ENCODE results near the gene CES4A. TPM values are rescaled to one million over a fixed set of nuclear protein-coding genes. Genes with fewer than 3 reads are reported as not detected.

CES4A gene
- total and polyA plus RNA-seq, 4 experiments from 2014 or later = 4.1 to 21.9 (median 16.0) TPM

DNA sequence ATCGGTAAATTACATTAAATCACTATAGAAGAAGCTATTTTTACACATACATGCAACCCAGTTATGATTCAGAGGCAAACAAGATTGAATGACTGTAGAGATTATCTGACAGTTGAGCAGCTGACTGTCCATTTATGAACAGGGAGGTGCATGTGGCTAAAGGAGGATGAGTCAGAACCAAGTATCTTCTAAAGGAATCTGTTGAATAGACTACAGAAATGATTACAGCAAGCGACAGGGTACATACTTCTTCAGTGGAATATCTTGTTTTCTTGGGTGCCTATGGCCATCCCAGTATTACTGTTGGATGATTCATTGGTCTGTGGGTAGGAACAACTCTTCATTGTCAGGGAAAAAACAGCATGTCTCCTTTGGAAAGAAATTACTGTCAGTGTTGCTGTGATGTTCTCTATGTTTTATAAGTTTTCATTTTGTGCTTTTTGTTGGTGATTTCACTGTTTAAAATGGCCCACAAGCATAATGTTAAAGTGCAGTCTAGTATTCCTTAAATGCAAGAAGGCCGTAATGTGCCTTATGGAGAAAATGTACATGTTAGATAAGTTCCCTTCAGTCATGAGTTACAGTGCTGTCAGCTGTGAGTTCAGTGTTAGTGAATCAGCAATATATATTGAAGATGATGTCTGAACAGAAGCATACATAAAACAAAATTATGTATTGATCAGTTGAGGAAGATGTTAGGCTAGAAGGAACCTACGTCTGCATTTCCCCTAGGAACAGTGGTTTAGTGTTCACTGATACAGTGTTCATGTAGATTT, 67.5 kb downstream of the CES4A start:
- intact Hi-C loops (cut with micrococcal nuclease) = no loop called here
- no peaks in the 10 kb centered on the region for H3K36me3 ChIP-seq (ENCODE audit: insufficient read depth, low read length)
- H3K4me3 Mint-ChIP-seq = peak overlapping the region in 4 of 8 donors; percentile 17 to 63 (median 27)
- H3K27ac ChIP-seq (ENCODE audit: low read depth, low read length) = no peak overlapping the region
- CTCF ChIA-PET (ENCODE audit: partially characterized antibody) = interaction anchor here (0.8 kb wide), 1 partner anchor 37 kb away, joined by 3 read pairs; no protein-coding TSS in a partner anchor
- H3K27me3 Mint-ChIP-seq = no peaks in the 10 kb centered on the region
- no peak overlapping the region for H3K4me3 ChIP-seq (ENCODE audit: low read length in 2 of 2)
- POLR2A ChIA-PET (ENCODE audit: partially characterized antibody) = no interaction called here
- H3K27me3 ChIP-seq (ENCODE audit: insufficient read depth, low read length) = no peaks in the 10 kb centered on the region
- no peaks in the 10 kb centered on the region for H3K9me3 ChIP-seq (ENCODE audit: control insufficient read depth in 1 of 2, low read length in 2 of 2)
- H3K9me3 Mint-ChIP-seq = no peaks in the 10 kb centered on the region
- H3K27ac Mint-ChIP-seq = peak overlapping the region; percentile 4 to 89 (median 72)
- peaks cover 12 to 20% of the 10 kb centered on the region in 2 donors for H3K36me3 Mint-ChIP-seq
- peaks cover 50% of the 10 kb centered on the region for H3K4me1 ChIP-seq (ENCODE audit: insufficient read depth, low read length)
- peaks cover 41 to 61% (median 50%) of the 10 kb centered on the region in 4 donors for H3K4me1 Mint-ChIP-seq
- no peak for DNase-seq

Other genes with a start within 250 kb of the CES4A start
- gene DYNC1LI2, start 237.0 kb upstream of the CES4A start, total RNA-seq = 10 to 100 TPM; 73.2 to 78.1 TPM
- gene DYNC1LI2, start 237.0 kb upstream of the CES4A start, polyA plus RNA-seq = 10 to 100 TPM; 16.0 to 32.9 TPM
- 1 to 10 TPM in 1 of 2 experiments, under 1 TPM in 1; 0.83 to 1.1 TPM for gene TERB1, start 187.0 kb upstream of the CES4A start, total RNA-seq
- gene TERB1, start 187.0 kb upstream of the CES4A start, polyA plus RNA-seq = not detected
- gene NAE1, start 157.6 kb upstream of the CES4A start, total RNA-seq = 10 to 100 TPM; 93.8 to 95.3 TPM
- gene NAE1, start 157.6 kb upstream of the CES4A start, polyA plus RNA-seq = 100 to 1,000 TPM in 1 of 2 donors, 10 to 100 TPM in 1; 70.4 to 101 TPM
- gene CA7, start 144.2 kb upstream of the CES4A start, total RNA-seq = not detected
- not detected for gene CA7, start 144.2 kb upstream of the CES4A start, polyA plus RNA-seq
- 10 to 100 TPM; 16.3 to 19.3 TPM for gene PDP2, start 108.1 kb upstream of the CES4A start, total RNA-seq
- gene PDP2, start 108.1 kb upstream of the CES4A start, polyA plus RNA-seq = 1 to 10 TPM; 2.4 to 4.0 TPM
- not detected for gene CDH16, start 69.7 kb upstream of the CES4A start, total RNA-seq
- gene CDH16, start 69.7 kb upstream of the CES4A start, polyA plus RNA-seq = not detected
- gene RRAD, start 63.1 kb upstream of the CES4A start, total RNA-seq = under 1 TPM; 0.29 to 0.58 TPM
- not detected for gene RRAD, start 63.1 kb upstream of the CES4A start, polyA plus RNA-seq
- gene CIAO2B, start 54.2 kb upstream of the CES4A start, total RNA-seq = 10 to 100 TPM; 72.7 to 75.0 TPM
- gene CIAO2B, start 54.2 kb upstream of the CES4A start, polyA plus RNA-seq = 100 to 1,000 TPM; 128 to 150 TPM
- 10 to 100 TPM; 46.5 to 51.0 TPM for gene CES2, start 53.1 kb upstream of the CES4A start, total RNA-seq
- gene CES2, start 53.1 kb upstream of the CES4A start, polyA plus RNA-seq = 10 to 100 TPM; 25.4 to 30.4 TPM
- gene CES3, start 27.3 kb upstream of the CES4A start, total RNA-seq = under 1 TPM; 0.32 to 0.61 TPM
- not detected for gene CES3, start 27.3 kb upstream of the CES4A start, polyA plus RNA-seq
- gene CBFB, start 40.6 kb downstream of the CES4A start, total RNA-seq = 100 to 1,000 TPM; 112 TPM
- gene CBFB, start 40.6 kb downstream of the CES4A start, polyA plus RNA-seq = 100 to 1,000 TPM; 102 to 108 TPM
- 10 to 100 TPM; 22.2 to 22.7 TPM for gene PHAF1, start 121.4 kb downstream of the CES4A start, total RNA-seq
- gene PHAF1, start 121.4 kb downstream of the CES4A start, polyA plus RNA-seq = 10 to 100 TPM in 1 of 2 donors, 1 to 10 TPM in 1; 7.5 to 16.1 TPM
- 10 to 100 TPM; 10.0 to 10.4 TPM for gene B3GNT9, start 162.4 kb downstream of the CES4A start, total RNA-seq
- gene B3GNT9, start 162.4 kb downstream of the CES4A start, polyA plus RNA-seq = 10 to 100 TPM; 10.0 to 11.8 TPM
- 100 to 1,000 TPM; 161 to 173 TPM for gene TRADD, start 171.3 kb downstream of the CES4A start, total RNA-seq
- gene TRADD, start 171.3 kb downstream of the CES4A start, polyA plus RNA-seq = 100 to 1,000 TPM; 221 to 285 TPM
- 10 to 100 TPM; 69.9 to 76.2 TPM for gene FBXL8, start 171.4 kb downstream of the CES4A start, total RNA-seq
- gene FBXL8, start 171.4 kb downstream of the CES4A start, polyA plus RNA-seq = 10 to 100 TPM; 19.2 to 26.5 TPM
- gene HSF4, start 176.2 kb downstream of the CES4A start, total RNA-seq = 10 to 100 TPM; 93.6 to 98.7 TPM
- under 1 TPM in 1 of 2 donors, not detected in 1; 0.37 TPM for gene HSF4, start 176.2 kb downstream of the CES4A start, polyA plus RNA-seq
- gene NOL3, start 181.9 kb downstream of the CES4A start, total RNA-seq = 10 to 100 TPM in 1 of 2 experiments, 1 to 10 TPM in 1; 9.6 to 12.5 TPM
- 1 to 10 TPM; 1.3 to 1.7 TPM for gene NOL3, start 181.9 kb downstream of the CES4A start, polyA plus RNA-seq
- gene MATCAP1, start 195.4 kb downstream of the CES4A start, total RNA-seq = 1 to 10 TPM; 8.6 to 9.0 TPM
- gene MATCAP1, start 195.4 kb downstream of the CES4A start, polyA plus RNA-seq = 1 to 10 TPM; 1.8 to 3.0 TPM
- not detected for gene EXOC3L1, start 201.5 kb downstream of the CES4A start, total RNA-seq
- under 1 TPM in 1 of 2 donors, not detected in 1; 0.21 TPM for gene EXOC3L1, start 201.5 kb downstream of the CES4A start, polyA plus RNA-seq
- gene E2F4, start 203.6 kb downstream of the CES4A start, total RNA-seq = 10 to 100 TPM; 87.3 to 91.3 TPM
- gene E2F4, start 203.6 kb downstream of the CES4A start, polyA plus RNA-seq = 10 to 100 TPM; 53.6 to 81.1 TPM
- gene ELMO3, start 210.5 kb downstream of the CES4A start, total RNA-seq = 10 to 100 TPM; 10.1 to 10.6 TPM
- gene ELMO3, start 210.5 kb downstream of the CES4A start, polyA plus RNA-seq = not detected
- 10 to 100 TPM; 35.5 to 35.7 TPM for gene TMEM208, start 238.5 kb downstream of the CES4A start, total RNA-seq
- 10 to 100 TPM; 84.3 to 99.1 TPM for gene TMEM208, start 238.5 kb downstream of the CES4A start, polyA plus RNA-seq